HUES48 (cell line): ENCODE data around the gene C1orf21.

Experiments
- H3K27ac ChIP-seq: one replicate; pipeline ENCODE4 v1.7.0; 2013; ENCODE audit warnings: low read depth, low read length, inconsistent platforms
- H3K27me3 ChIP-seq: 2 replicates; pipeline ENCODE4 v1.6.1; 2013; ENCODE audit warnings: mild to moderate bottlenecking, low read length; ENCODE audit not compliant: control insufficient read depth, insufficient read depth
- H3K36me3 ChIP-seq: 2 replicates; pipeline ENCODE4 v1.6.1; 2013; ENCODE audit warnings: low read length; ENCODE audit not compliant: control insufficient read depth, insufficient read depth
- H3K4me1 ChIP-seq: 2 replicates; pipeline ENCODE4 v1.6.1; 2013; ENCODE audit warnings: mild to moderate bottlenecking, low read length; ENCODE audit not compliant: control insufficient read depth, insufficient read depth
- H3K4me3 ChIP-seq: 2 replicates; pipeline ENCODE4 v1.5.1; 2013; ENCODE audit warnings: mild to moderate bottlenecking, low read depth, low read length
- H3K9ac ChIP-seq: 2 replicates; pipeline ENCODE4 v1.6.1; 2013; ENCODE audit warnings: mild to moderate bottlenecking, low read depth, low read length, moderate library complexity
- H3K9me3 ChIP-seq: 2 replicates; pipeline ENCODE4 v1.6.1; 2013; ENCODE audit warnings: low read length; ENCODE audit not compliant: control insufficient read depth, insufficient read depth

The C1orf21 gene

GRCh38 chr1:184615301-184615700 is 228.5 kb downstream of the C1orf21 start:
- no peaks in the 10 kb centered on the region for H3K27me3 ChIP-seq
- no peaks in the 10 kb centered on the region for H3K4me1 ChIP-seq
- no peaks in the 10 kb centered on the region for H3K9me3 ChIP-seq
- H3K9ac ChIP-seq: no peak overlapping the region
- no peak overlapping the region for H3K4me3 ChIP-seq
- peaks cover 11% of the 10 kb centered on the region for H3K36me3 ChIP-seq
- no peak overlapping the region for H3K27ac ChIP-seq

GRCh38 chr1:184616504-184616903 is 229.7 kb downstream of the C1orf21 start:
- H3K27ac ChIP-seq: no peak overlapping the region
- no peak overlapping the region for H3K4me3 ChIP-seq
- H3K36me3 ChIP-seq: peaks cover 13% of the 10 kb centered on the region
- no peak overlapping the region for H3K9ac ChIP-seq
- H3K9me3 ChIP-seq: no peaks in the 10 kb centered on the region
- no peaks in the 10 kb centered on the region for H3K27me3 ChIP-seq
- H3K4me1 ChIP-seq: peaks cover 2% of the 10 kb centered on the region; the same call in 1 of the 2 replicates

DNA sequence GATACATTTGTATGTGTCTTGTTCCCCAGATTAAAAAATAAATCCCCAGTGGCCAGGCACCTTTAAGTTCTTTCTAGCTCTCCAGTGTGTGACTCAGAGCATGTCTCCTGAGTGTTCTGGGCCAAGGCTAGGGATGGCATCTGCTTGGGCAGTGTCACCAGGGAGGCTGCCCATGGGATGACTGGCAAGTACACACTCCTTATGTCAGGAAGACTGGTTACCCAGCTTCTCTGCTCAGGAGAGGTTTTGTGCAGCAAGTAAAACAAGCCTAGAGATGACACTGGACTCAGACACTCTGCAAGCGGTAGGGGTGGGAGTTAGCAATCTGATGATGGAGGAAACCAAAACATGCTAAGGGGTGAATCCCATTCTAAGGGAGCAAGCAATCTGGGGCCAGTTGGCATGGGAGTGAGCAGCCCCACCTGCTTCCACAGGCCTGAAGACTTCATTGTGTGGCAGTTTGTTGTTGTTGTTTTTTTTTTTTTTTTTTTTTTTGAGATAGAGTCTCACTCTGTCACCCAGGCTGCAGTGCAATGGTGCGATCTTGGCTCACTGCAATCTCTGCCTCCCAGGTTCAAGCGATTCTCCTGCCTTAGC is 230.7 kb downstream of the C1orf21 start:
- H3K27me3 ChIP-seq: no peaks in the 10 kb centered on the region
- H3K9me3 ChIP-seq: no peaks in the 10 kb centered on the region
- H3K36me3 ChIP-seq: peaks cover 15% of the 10 kb centered on the region
- no peak overlapping the region for H3K27ac ChIP-seq
- peaks cover 2% of the 10 kb centered on the region; the same call in 1 of the 2 replicates for H3K4me1 ChIP-seq
- H3K9ac ChIP-seq: no peak overlapping the region
- H3K4me3 ChIP-seq: no peak overlapping the region

DNA sequence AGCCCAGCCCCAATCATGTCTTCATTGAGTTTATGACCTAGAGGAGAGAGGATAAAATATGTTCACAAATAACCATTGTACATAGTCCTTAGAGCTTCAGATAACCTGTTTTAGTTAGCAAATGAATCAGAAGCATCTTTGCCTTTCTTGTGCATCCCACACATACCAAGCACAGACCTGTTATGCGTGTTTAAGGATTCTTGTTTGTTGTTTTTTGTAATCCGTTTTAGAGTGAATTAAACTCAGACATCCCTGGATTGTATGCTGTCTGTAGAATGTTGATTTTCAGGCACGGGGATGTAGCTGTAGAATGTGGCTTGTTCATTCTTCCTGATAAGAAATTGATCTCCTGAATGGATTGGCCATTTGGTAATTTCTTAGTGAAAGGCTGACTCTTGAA is 232.0 kb downstream of the C1orf21 start:
- Histone ChIP-seq H3K27me3 (no peaks in the 10 kb centered on the region), H3K4me3 (no peak overlapping the region), H3K4me1 (peaks cover 2% of the 10 kb centered on the region; the same call in 1 of the 2 replicates), H3K9me3 (no peaks in the 10 kb centered on the region), H3K36me3 (peaks cover 18% of the 10 kb centered on the region), H3K27ac (no peak overlapping the region), H3K9ac (no peak overlapping the region)

DNA sequence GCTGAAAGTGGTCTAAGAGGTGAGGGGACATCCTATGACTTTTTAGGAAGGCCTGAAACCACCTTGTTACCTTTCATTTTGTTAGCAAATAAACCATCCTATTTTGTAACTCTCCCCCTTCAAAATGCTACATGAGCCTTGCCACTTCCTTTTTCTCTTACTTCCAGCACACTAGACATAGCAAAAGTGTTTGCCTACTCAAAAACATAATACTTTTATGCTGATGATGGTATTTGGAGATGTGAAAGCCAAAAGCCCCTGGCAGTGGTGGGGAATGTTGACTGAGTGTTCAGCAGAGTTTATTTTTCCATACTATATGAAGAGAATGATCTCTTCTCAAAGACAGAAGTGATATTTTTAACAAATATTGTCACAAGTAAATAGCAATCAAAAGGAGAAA is 233.6 kb downstream of the C1orf21 start:
- Histone ChIP-seq H3K9me3 (no peaks in the 10 kb centered on the region), H3K4me1 (peaks cover 2% of the 10 kb centered on the region; the same call in 1 of the 2 replicates), H3K9ac (no peak overlapping the region), H3K4me3 (no peak overlapping the region), H3K27ac (no peak overlapping the region), H3K27me3 (no peaks in the 10 kb centered on the region), H3K36me3 (peaks cover 18% of the 10 kb centered on the region)

GRCh38 chr1:184621260-184621659 is 234.4 kb downstream of the C1orf21 start:
- Histone ChIP-seq H3K4me1 (peaks cover 2% of the 10 kb centered on the region; the same call in 1 of the 2 replicates), H3K27ac (no peak overlapping the region), H3K9me3 (no peaks in the 10 kb centered on the region)

GRCh38 chr1:184622136-184622823 is 235.5 kb downstream of the C1orf21 start:
- no peak overlapping the region for H3K27ac ChIP-seq
- peaks cover 18% of the 10 kb centered on the region for H3K36me3 ChIP-seq
- H3K27me3 ChIP-seq: no peaks in the 10 kb centered on the region
- no peak overlapping the region for H3K4me3 ChIP-seq
- no peaks in the 10 kb centered on the region for H3K9me3 ChIP-seq
- H3K4me1 ChIP-seq: peaks cover 2% of the 10 kb centered on the region; the same call in 1 of the 2 replicates
- no peak overlapping the region for H3K9ac ChIP-seq

More at GRCh38 chr1:184621260-184621659, 234.4 kb downstream of the C1orf21 start:
- no peak overlapping the region for H3K9ac ChIP-seq
- peaks cover 18% of the 10 kb centered on the region for H3K36me3 ChIP-seq
- no peaks in the 10 kb centered on the region for H3K27me3 ChIP-seq
- no peak overlapping the region for H3K4me3 ChIP-seq

DNA sequence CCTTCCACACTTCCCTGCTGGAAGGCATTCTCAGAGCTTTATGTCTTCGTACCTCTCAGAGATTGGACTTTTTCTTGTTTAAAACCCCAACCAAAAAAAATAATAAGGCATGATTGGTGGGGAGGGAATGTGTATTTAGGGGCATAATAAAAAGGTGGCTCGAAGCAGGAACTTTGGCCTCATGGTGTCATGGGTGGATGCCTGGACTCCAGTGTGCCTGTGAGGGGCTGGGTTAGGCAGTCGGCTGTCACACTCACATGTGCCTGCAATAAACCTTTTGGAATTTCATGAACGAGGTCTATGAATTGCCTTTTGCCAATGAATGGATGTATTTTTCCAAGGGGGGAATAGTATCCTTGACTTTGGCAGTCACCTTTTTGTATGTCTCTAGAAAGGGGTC is 236.6 kb downstream of the C1orf21 start:
- H3K4me3 ChIP-seq: no peak overlapping the region
- no peaks in the 10 kb centered on the region for H3K27me3 ChIP-seq
- no peaks in the 10 kb centered on the region for H3K9me3 ChIP-seq
- H3K27ac ChIP-seq: no peak overlapping the region
- peaks cover 2% of the 10 kb centered on the region; the same call in 1 of the 2 replicates for H3K4me1 ChIP-seq
- H3K9ac ChIP-seq: no peak overlapping the region
- peaks cover 18% of the 10 kb centered on the region for H3K36me3 ChIP-seq

DNA sequence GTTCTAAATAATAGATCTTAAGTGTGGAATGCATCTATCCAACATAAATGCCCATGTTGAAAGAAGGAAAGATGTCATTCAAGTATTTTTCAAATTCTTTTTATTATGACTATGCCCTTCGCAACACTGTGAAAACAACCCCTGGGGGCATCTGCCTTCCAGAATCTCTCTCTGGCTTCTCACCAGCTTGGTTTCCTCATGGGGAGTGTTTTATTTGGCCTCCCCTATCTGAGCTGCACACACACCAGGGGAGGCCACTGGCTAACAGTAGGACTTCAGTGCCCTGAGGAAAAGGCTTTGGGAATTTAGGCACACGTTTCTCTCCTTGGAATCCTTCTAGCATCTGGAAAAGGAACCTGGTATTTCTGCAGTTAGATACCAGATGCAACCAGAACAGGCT is 237.2 kb downstream of the C1orf21 start:
- Histone ChIP-seq H3K4me1 (peaks cover 2% of the 10 kb centered on the region; the same call in 1 of the 2 replicates), H3K27ac (no peak overlapping the region), H3K9ac (no peak overlapping the region), H3K27me3 (no peaks in the 10 kb centered on the region), H3K36me3 (peaks cover 18% of the 10 kb centered on the region), H3K9me3 (no peaks in the 10 kb centered on the region), H3K4me3 (no peak overlapping the region)

- no peaks in the 10 kb centered on the region for H3K27me3 ChIP-seq
- peaks cover 14% of the 10 kb centered on the region for H3K36me3 ChIP-seq
- no peak overlapping the region for H3K9ac ChIP-seq
- no peak overlapping the region for H3K27ac ChIP-seq
- peaks cover 2% of the 10 kb centered on the region for H3K4me1 ChIP-seq
- no peaks in the 10 kb centered on the region for H3K9me3 ChIP-seq
- no peak overlapping the region for H3K4me3 ChIP-seq
Observed at GRCh38 chr1:184624626-184625025, 237.8 kb downstream of the C1orf21 start.

- peaks cover 8% of the 10 kb centered on the region; the same call in 1 of the 2 replicates for H3K36me3 ChIP-seq
- H3K27ac ChIP-seq: no peak overlapping the region
- H3K4me1 ChIP-seq: peaks cover 6% of the 10 kb centered on the region
- no peak overlapping the region for H3K9ac ChIP-seq
- no peaks in the 10 kb centered on the region for H3K9me3 ChIP-seq
- H3K4me3 ChIP-seq: no peak overlapping the region
- H3K27me3 ChIP-seq: no peaks in the 10 kb centered on the region
Observed at GRCh38 chr1:184625271-184625670, 238.4 kb downstream of the C1orf21 start.
